Measurements from ENCODE around the gene NUP43. TPM values are rescaled to one million over a fixed set of nuclear protein-coding genes. Genes with fewer than 3 reads are reported as not detected.
A peak's percentile ranks its signal among the peaks of the same experiment; 100 is the strongest.
"Not testable (repeated sequence)": the region's sequence is repeated elsewhere in the genome, so short reads cannot be mapped to it uniquely, and the experiment has no call there.

The NUP43 gene
- total RNA-seq, 2 donors from 2014 or later = 13.7 to 16.3 TPM

DNA sequence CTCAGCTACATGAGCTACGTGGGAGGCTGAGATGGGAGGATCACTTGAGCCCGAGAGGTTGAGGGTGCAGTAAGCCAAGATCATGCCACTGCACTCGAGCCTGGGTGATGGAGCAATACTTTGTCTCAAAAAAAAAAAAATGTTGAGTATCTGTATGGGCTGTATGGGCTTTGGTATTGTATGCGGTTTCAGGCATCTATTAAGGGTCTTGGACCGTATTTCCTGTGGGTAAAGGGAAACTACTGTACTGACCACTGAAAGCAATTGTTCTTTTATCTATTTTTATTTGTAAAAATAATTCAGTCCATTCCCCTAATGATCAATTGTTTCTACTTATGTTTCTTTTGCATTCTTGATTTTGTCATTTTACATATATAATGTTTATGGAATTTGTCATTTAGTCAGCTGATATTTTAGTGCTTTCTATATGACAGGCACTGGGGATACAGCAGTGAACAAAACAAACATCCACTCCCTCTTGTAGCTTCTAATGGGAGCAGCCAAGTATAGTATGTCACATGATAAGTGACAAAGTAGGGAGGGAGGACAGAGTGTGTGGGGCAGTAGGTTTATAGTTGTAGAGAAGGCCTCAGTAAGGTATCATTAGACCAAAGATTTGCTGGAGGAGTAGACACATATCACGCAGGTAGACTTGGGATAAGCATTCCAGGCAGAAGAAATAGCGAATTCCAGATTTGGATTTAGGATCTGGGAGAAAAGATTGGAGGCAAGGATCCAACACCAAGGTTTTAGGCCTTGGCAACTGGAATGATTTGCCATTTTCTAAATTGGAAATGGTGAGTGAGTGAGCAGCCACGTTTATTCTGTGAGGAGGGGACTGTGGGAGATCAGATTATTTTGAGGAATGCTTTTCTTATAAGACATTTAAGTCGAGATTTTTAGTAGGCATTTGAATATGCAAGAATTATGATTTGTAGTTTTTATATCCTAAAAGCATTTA is 9.3 kb upstream of the NUP43 start:
- H3K36me3 Mint-ChIP-seq (ENCODE audit: low read depth) = peaks cover 4% of the 10 kb centered on the region
- H3K27ac Mint-ChIP-seq = no peak overlapping the region

DNA sequence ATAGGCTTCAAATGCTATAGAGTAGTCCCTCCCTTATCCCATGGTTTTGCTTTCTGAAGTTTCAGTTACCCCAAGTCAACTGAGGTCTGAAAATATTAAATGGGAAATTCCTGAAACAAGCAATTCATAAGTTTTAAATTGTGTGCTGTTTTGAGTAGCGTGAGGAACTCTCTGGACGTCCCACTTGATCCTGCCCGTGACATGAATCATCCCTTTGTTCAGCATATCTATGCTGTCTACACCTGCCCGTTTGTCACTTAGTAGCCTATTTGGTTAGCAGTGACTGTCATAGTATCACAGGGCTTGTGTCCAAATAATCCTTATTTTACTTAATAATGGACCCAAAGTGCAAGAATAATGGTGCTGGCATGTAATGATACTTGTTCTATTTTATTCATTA is 8.2 kb upstream of the NUP43 start:
- H3K4me3 Mint-ChIP-seq = no peak overlapping the region
- ATAC-seq (no peak), DNase-seq (no peak)
- no peaks in the 10 kb centered on the region for H3K9me3 ChIP-seq (ENCODE audit: control insufficient read depth, low read length, poor library complexity, severe bottlenecking)
- H3K36me3 Mint-ChIP-seq (ENCODE audit: low read depth) = no peaks in the 10 kb centered on the region
- H3K27ac Mint-ChIP-seq = no peak overlapping the region
- no peaks in the 10 kb centered on the region for H3K27me3 Mint-ChIP-seq
- H3K4me1 Mint-ChIP-seq = peaks cover 16% of the 10 kb centered on the region

More for the DNA sequence above, 9.3 kb upstream of the NUP43 start:
- Mint-ChIP-seq H3K4me3 (no peak overlapping the region), H3K27me3 (no peaks in the 10 kb centered on the region), H3K4me1 (peaks cover 18% of the 10 kb centered on the region)
- no peak for DNase-seq
- H3K9me3 ChIP-seq (ENCODE audit: control insufficient read depth, low read length, poor library complexity, severe bottlenecking) = no peaks in the 10 kb centered on the region
- no peak for ATAC-seq

DNA sequence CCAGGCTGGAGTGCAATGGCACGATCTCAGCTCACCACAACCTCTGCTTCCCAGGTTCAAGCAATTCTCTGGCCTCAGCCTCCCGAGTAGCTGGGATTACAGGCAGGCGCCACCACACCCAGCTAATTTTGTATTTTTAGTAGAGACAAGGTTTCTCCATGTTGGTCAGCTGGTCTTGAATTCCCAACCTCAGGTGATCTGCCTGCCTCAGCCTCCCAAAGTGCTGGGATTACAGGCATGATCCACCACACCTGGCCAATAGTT is 7.0 kb upstream of the NUP43 start:
- not testable (repeated sequence) for H3K36me3 Mint-ChIP-seq (ENCODE audit: low read depth); ATAC-seq; H3K9me3 ChIP-seq (ENCODE audit: control insufficient read depth, low read length, poor library complexity, severe bottlenecking); DNase-seq; H3K4me3 Mint-ChIP-seq; H3K27me3 Mint-ChIP-seq
- H3K4me1 Mint-ChIP-seq = peaks cover 16% of the 10 kb centered on the region
- H3K27ac Mint-ChIP-seq = peak overlapping the region; percentile 41

DNA sequence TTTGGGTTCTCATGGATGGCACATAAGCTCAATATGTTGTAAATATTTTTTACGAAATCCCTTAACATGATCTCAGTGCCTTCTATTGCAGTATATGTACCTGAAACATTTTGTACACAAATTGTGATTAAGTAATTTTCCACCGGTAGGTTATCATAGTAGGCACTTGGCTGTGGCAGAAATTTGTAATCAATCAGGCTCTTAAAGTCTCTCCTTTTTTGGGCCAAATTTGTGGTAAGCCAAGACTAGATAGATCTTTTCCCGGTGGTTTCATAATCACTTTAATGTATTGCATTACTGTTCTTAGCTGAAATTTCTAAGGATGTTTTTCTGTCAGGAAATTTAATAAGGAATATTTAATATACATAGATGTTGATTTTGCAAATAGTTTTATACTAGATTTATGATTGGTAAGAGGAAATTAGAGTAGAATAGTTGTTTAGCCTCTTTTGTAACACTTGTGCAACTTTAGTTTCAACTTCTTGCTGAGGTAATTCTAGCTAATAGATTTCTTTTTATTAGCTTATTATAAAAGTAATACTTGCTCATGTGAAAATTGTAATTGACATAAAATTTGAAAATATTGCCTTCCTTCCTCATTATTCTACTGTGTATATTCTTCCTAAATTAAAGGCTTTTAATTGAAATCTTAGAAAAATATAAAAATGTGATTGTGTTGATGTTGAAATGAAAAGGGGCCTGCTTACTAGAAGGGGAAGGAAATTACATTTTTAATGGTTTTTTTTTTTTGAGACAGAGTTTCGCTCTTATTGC is 6.5 kb upstream of the NUP43 start:
- Mint-ChIP-seq H3K27ac (peak overlapping the region; percentile 41), H3K36me3 (ENCODE audit: low read depth) (no peaks in the 10 kb centered on the region), H3K4me3 (no peak overlapping the region), H3K27me3 (no peaks in the 10 kb centered on the region), H3K4me1 (peaks cover 16% of the 10 kb centered on the region)
- ATAC-seq = no peak
- no peak for DNase-seq
- H3K9me3 ChIP-seq (ENCODE audit: control insufficient read depth, low read length, poor library complexity, severe bottlenecking) = no peaks in the 10 kb centered on the region

DNA sequence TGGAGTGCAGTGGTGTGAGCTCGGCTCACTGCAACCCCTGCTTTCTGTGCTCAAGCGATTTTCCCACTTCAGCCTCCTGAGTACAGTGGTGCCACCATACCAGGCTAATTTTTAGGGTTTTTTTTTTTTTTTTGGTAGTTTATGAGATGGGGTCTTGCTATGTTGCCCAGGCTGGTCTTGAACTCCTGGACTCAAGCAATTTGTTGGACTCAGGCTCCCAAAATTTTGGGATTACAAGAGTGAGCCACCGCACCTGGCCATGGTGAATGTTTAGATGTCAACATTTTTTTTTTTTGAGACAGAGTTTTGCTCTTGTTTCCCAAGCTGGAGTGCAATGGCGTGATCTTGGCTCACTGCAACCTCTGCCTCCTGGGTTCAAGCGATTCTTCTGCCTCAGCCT is 5.6 kb upstream of the NUP43 start:
- not testable (repeated sequence) for H3K36me3 Mint-ChIP-seq (ENCODE audit: low read depth); H3K9me3 ChIP-seq (ENCODE audit: control insufficient read depth, low read length, poor library complexity, severe bottlenecking); DNase-seq; ATAC-seq; H3K27me3 Mint-ChIP-seq; H3K27ac Mint-ChIP-seq
- H3K4me3 Mint-ChIP-seq = peak overlapping the region; percentile 19
- H3K4me1 Mint-ChIP-seq = peaks cover 16% of the 10 kb centered on the region

DNA sequence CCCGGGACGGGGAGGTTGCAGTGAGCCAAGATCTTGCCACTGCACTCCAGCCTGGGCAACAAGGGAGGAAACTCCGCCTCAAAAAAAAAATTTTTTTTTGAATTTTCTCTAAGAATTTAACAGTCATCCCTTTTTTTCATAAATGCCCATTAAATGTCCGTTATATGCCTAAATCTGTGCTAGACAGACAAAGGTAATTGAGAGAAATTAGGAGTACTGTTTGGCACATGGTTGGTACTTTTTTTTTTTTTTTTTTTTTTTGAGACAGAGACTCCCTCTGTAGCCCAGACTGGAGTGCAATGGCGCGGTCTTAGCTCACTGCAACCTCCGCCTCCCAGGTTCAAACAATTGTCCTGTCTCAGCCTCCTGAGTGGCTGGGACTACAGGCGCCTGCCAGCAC is 4.9 kb upstream of the NUP43 start:
- H3K9me3 ChIP-seq (ENCODE audit: control insufficient read depth, low read length, poor library complexity, severe bottlenecking) = no peaks in the 10 kb centered on the region
- ATAC-seq (no peak), DNase-seq (no peak)
- Mint-ChIP-seq H3K4me3 (peak overlapping the region; percentile 47), H3K36me3 (ENCODE audit: low read depth) (no peaks in the 10 kb centered on the region), H3K27me3 (no peaks in the 10 kb centered on the region), H3K4me1 (peaks cover 22% of the 10 kb centered on the region), H3K27ac (peak overlapping the region; percentile 56)

DNA sequence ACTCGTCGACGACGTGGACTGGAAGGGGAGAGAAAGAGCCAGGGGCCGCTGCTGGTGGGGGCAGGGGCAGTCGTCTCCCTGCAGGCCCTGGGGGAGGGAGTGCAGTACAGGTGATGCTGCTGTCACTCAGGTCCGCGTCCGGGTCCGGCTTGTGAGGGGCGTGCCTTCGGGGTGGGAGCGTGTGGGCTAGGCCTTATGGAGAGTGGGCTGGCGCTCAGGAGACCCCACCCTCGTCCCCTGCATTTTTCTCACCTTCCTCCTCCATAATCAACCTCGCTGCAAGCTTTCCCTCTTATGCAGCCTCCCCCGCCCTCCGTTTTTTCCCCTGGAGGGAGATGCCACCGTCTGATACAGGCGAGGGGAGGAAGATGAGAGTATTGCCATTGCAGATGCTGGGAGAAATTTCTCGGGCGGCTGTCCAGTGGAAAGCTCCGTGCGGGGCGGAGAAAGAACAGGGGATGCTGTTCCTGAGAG is 3.8 kb upstream of the NUP43 start:
- peaks cover 24% of the 10 kb centered on the region for H3K4me1 Mint-ChIP-seq
- H3K27me3 Mint-ChIP-seq = no peaks in the 10 kb centered on the region
- H3K9me3 ChIP-seq (ENCODE audit: control insufficient read depth, low read length, poor library complexity, severe bottlenecking) = no peaks in the 10 kb centered on the region
- peak overlapping the region; percentile 56 for H3K27ac Mint-ChIP-seq
- H3K4me3 Mint-ChIP-seq = peak overlapping the region; percentile 90
- DNase-seq (peak in 2 of 3 donors; percentile 37 to 44), ATAC-seq (peak; percentile 17)
- no peaks in the 10 kb centered on the region for H3K36me3 Mint-ChIP-seq (ENCODE audit: low read depth)

DNA sequence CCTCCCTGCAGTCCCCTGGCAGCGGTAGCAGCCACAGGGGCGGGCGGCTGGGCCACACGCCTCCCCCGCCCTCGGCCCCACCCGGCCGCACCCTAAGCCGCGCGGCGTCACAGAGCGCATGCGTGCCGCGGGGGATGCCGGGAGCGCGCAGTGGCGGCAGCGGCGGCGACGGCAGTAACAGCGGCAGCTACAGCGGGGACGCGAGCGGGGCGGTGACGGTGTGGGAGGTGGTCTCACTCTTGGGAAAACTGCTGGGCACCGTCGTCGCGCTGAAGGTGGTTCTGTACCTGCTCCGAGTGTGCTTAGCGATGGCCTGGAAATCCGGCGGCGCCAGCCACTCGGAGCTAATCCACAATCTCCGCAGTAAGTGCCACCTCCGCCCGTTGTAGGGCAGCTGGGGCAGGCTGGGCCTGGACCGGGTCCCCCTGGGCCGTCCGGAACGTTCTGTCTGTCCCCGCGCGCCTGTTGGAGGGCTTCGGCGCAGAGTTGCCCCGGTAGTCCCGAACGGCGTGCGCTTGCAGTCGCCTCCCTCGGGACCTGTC is 3.3 kb upstream of the NUP43 start, which contains the start of gene PCMT1:
PCMT1 (plus strand) TSS at position 148 of the 542 bp plus-strand sequence; CDS start at position 309, 161 bp downstream.
- DNase-seq = peak; percentile 91 to 95 (median 93)
- peak within 1 kb of the TSS; percentile 95 for H3K27ac Mint-ChIP-seq
- ATAC-seq = peak; percentile 87
- H3K4me1 Mint-ChIP-seq = peaks cover 24% of the 10 kb centered on the region
- no peaks in the 10 kb centered on the region for H3K27me3 Mint-ChIP-seq
- no peaks in the 10 kb centered on the region for H3K9me3 ChIP-seq (ENCODE audit: control insufficient read depth, low read length, poor library complexity, severe bottlenecking)
- no peaks in the 10 kb centered on the region for H3K36me3 Mint-ChIP-seq (ENCODE audit: low read depth)
- H3K4me3 Mint-ChIP-seq = peak within 1 kb of the TSS; percentile 90

DNA sequence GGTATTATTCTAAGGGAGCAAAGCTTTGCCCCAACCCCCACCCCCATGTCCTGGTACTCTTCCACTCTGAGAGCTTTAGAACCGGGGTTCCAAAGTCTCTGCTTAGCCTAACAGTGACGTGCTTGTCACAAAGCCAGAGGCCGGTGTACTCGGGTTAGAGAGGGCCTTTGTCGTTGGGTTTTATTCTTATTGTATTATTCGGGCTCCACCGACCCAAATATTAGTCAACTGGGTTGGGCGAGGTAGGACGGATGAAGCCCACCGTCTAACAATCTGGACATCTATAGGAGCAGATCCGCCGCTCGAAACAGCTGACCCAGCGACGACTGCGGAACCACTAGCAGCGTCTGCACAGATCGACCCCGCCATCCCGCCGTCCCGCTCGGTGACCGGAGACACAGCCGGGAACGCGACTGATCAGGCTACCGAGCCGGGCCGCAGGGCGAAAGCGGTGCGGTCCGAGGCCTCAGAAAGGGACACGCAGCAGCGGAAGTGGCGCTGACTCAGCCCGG is 2.8 kb upstream of the NUP43 start:
- peak overlapping the region; percentile 95 for H3K27ac Mint-ChIP-seq
- H3K27me3 Mint-ChIP-seq; H3K36me3 Mint-ChIP-seq (ENCODE audit: low read depth); ATAC-seq; DNase-seq; H3K9me3 ChIP-seq (ENCODE audit: control insufficient read depth, low read length, poor library complexity, severe bottlenecking): not testable (repeated sequence)
- H3K4me1 Mint-ChIP-seq = peaks cover 24% of the 10 kb centered on the region
- peak overlapping the region; percentile 90 for H3K4me3 Mint-ChIP-seq

DNA sequence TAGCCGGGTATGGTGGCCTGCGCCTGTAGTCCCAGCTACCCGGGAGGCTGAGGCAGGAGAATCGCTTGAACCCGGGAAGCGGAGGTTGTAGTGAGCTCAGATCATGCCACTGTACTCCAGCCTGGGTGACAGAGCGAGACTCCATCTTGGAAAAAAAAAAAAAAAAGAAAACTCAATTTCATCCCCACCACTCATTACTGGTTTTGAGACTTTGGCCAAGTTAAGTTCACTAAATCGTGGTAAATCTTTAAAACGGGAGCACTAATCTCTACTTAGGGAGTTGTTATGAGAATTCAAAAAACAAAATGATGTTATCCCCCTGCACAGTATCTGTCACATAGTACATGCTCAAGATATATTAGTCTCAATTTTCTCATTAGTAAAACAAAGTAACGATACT is 1.1 kb downstream of the NUP43 start:
- not testable (repeated sequence) for ATAC-seq; H3K9me3 ChIP-seq (ENCODE audit: control insufficient read depth, low read length, poor library complexity, severe bottlenecking); H3K36me3 Mint-ChIP-seq (ENCODE audit: low read depth); H3K27me3 Mint-ChIP-seq; DNase-seq
- H3K4me1 Mint-ChIP-seq = peaks cover 17% of the 10 kb centered on the region
- peak overlapping the region; percentile 95 for H3K27ac Mint-ChIP-seq
- peak overlapping the region; percentile 96 for H3K4me3 Mint-ChIP-seq

DNA sequence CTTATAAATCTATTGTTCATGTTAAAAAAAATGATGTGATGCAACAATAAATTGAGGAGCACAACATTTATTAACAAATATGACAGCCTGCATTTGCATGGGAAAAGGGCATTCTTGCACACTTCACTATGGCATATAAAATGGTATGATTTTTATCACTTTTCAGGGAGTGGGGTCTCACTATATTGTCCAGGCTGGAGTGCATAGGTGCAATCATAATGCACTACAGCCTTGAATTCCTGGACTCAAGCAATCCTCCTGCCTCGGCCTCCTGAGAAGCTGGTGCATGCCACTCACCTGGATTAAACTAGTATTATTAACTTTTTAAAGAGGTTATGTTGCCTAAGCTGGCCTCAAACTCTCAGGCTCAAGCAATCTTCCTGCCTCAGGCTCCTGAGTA is 11.4 kb downstream of the NUP43 start:
- no peak for DNase-seq
- Mint-ChIP-seq H3K36me3 (ENCODE audit: low read depth) (peaks cover 3% of the 10 kb centered on the region), H3K4me3 (no peak overlapping the region), H3K27me3 (no peaks in the 10 kb centered on the region), H3K27ac (no peak overlapping the region), H3K4me1 (peaks cover 3% of the 10 kb centered on the region)
- H3K9me3 ChIP-seq (ENCODE audit: control insufficient read depth, low read length, poor library complexity, severe bottlenecking) = no peaks in the 10 kb centered on the region
- ATAC-seq = no peak

DNA sequence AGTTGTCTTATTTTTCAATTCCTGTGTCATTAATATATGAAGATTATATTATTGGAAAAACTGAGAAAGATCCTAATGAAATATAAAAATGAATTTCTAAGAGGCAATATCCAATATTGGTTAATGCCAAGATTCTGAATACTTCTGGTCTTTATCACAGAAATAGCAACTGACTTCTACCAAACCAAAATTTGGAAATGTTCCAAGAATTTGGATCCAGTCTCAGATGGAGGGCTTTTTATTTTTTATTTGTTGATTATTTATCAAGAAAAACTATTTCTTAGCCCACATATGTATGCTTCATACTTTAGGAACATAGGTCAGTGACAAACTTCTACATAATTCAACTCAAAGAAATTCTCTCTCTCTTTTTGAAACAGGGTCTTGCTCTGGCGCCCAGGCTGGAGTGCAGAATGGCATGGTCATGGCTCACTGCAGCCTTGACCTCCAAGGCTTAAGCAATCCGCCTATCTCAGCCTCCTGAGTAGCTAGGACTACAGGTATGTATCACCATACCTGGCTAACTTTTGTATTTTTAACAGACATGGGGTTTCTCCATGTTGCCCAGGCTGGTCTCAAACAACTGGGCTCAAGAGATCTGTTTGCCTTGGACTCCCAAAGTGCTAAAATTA is 13.1 kb downstream of the NUP43 start:
- Mint-ChIP-seq H3K36me3 (ENCODE audit: low read depth) (peaks cover 4% of the 10 kb centered on the region), H3K4me3 (no peak overlapping the region), H3K27ac (no peak overlapping the region), H3K4me1 (peaks cover 9% of the 10 kb centered on the region), H3K27me3 (no peaks in the 10 kb centered on the region)
- H3K9me3 ChIP-seq (ENCODE audit: control insufficient read depth, low read length, poor library complexity, severe bottlenecking) = no peaks in the 10 kb centered on the region
- no peak for DNase-seq
- no peak for ATAC-seq

DNA sequence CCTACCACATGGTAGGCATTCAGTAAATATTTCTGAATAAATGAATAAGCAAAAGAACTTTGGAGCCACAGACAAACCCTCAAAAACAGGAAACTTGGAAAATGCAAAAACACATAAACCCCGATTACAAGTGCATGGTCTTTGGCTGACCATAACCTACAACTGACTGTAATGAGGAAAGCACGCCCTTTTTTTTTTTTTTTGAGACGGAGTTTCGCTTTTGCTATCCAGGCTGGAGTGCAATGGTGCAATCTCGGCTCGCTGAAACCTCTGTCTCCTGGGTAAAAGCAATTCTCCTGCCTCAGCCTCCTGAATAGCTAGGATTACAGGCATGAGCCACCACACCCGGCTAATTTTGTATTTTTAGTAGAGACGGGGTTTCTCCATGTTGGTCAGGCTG is 16.5 kb downstream of the NUP43 start:
- H3K9me3 ChIP-seq (ENCODE audit: control insufficient read depth, low read length, poor library complexity, severe bottlenecking) = no peaks in the 10 kb centered on the region
- Mint-ChIP-seq H3K36me3 (ENCODE audit: low read depth) (peaks cover 4% of the 10 kb centered on the region), H3K4me3 (no peak overlapping the region), H3K27me3 (no peaks in the 10 kb centered on the region), H3K4me1 (peaks cover 13% of the 10 kb centered on the region), H3K27ac (no peak overlapping the region)
- ATAC-seq (no peak), DNase-seq (no peak)

All from T-helper 17 cell (primary cell).